Astrocyte (in vitro differentiated cells and primary cell): ENCODE data around the gene MUC4. TPM values are rescaled to one million over a fixed set of nuclear protein-coding genes. Genes with fewer than 3 reads are reported as not detected.

Experiments used
- DNase-seq: peaks from one replicate; pipeline ENCODE4 v3.0.0-alpha.2; 2010; ENCODE audit warnings: low read depth
- FAIRE-seq: peaks from 2 replicates; lab custom pipeline; 2011; peaks lifted over from hg19 to GRCh38; lab: Jason Lieb, UNC
- H2AFZ ChIP-seq: 2 replicates; pipeline ENCODE4 v1.6.0; 2012; ENCODE audit warnings: low read depth, low read length, inconsistent platforms
- H3K27ac ChIP-seq: 2 replicates; pipeline ENCODE4 v1.5.1; 2011; ENCODE audit warnings: low read depth, low read length, inconsistent platforms
- H3K27me3 ChIP-seq: 2 replicates; pipeline ENCODE4 v1.6.0; 2011; ENCODE audit warnings: low read length, inconsistent platforms; ENCODE audit not compliant: insufficient read depth
- H3K36me3 ChIP-seq: 2 replicates; pipeline ENCODE4 v1.5.1; 2011; ENCODE audit warnings: low read length, inconsistent platforms; ENCODE audit not compliant: insufficient read depth
- H3K4me1 ChIP-seq: 2 replicates; pipeline ENCODE4 v1.5.1; 2011; ENCODE audit warnings: low read length, inconsistent platforms; ENCODE audit not compliant: insufficient read depth
- H3K4me2 ChIP-seq: 2 replicates; pipeline ENCODE4 v1.6.0; 2012; ENCODE audit warnings: low read length, inconsistent platforms
- H3K4me3 ChIP-seq: 2 replicates; pipeline ENCODE4 v1.5.1; 2011; ENCODE audit warnings: low read depth, mild to moderate bottlenecking, low read length, inconsistent platforms; ENCODE audit not compliant: insufficient read depth
- H3K79me2 ChIP-seq: 2 replicates; pipeline ENCODE4 v1.6.0; 2012; ENCODE audit warnings: mild to moderate bottlenecking, low read length, inconsistent platforms; ENCODE audit not compliant: insufficient read depth
- H3K9ac ChIP-seq: 2 replicates; pipeline ENCODE4 v1.6.0; 2012; ENCODE audit warnings: mild to moderate bottlenecking, low read length, inconsistent platforms
- H3K9me3 ChIP-seq: 2 replicates; pipeline ENCODE4 v1.5.1; 2012; ENCODE audit warnings: low read depth, mild to moderate bottlenecking, low read length, inconsistent platforms; ENCODE audit not compliant: insufficient read depth
- H4K20me1 ChIP-seq: 2 replicates; pipeline ENCODE4 v1.6.0; 2012; ENCODE audit warnings: low read length, inconsistent platforms; ENCODE audit not compliant: insufficient read depth
- H3K27ac Mint-ChIP-seq: one replicate; pipeline ENCODE4 v1.8.0; 2021; ENCODE audit warnings: mild to moderate bottlenecking, mixed read lengths; ENCODE audit not compliant: unreplicated experiment
- H3K27me3 Mint-ChIP-seq: one replicate; pipeline ENCODE4 v1.8.0; 2021; ENCODE audit warnings: low read depth, mixed read lengths; ENCODE audit not compliant: unreplicated experiment
- H3K36me3 Mint-ChIP-seq: one replicate; pipeline ENCODE4 v1.8.0; 2021; ENCODE audit warnings: low read depth, mixed read lengths; ENCODE audit not compliant: unreplicated experiment
- H3K4me1 Mint-ChIP-seq: one replicate; pipeline ENCODE4 v1.8.0; 2021; ENCODE audit warnings: low read depth, mixed read lengths; ENCODE audit not compliant: unreplicated experiment
- H3K4me3 Mint-ChIP-seq: one replicate; pipeline ENCODE4 v1.8.0; 2021; ENCODE audit warnings: mild to moderate bottlenecking, moderate library complexity, mixed read lengths; ENCODE audit not compliant: unreplicated experiment
- H3K9me3 Mint-ChIP-seq: one replicate; pipeline ENCODE4 v1.8.0; 2021; ENCODE audit warnings: mild to moderate bottlenecking, mixed read lengths; ENCODE audit not compliant: unreplicated experiment
- EZH2 ChIP-seq: IDR thresholded peaks from 2 replicates; pipeline ENCODE4 v1.6.1; 2012; ENCODE audit warnings: mild to moderate bottlenecking, low read length, inconsistent platforms; ENCODE audit not compliant: insufficient read depth
- total RNA-seq: library from RNA; stranded (reverse); gene quantifications from 2 replicates; pipeline ENCODE4 v1.2.1, GENCODE V29; 2021
- TF ChIP-seq, protein P1 (sequence below): IDR thresholded peaks from 2 replicates; pipeline ENCODE4 v1.5.1; 2011; ENCODE audit warnings: low read depth, mild to moderate bottlenecking, inconsistent platforms, low read length, moderate library complexity; ENCODE audit not compliant: insufficient read depth

MUC4 gene
- total RNA-seq, 1 donor from 2014 or later, result 0.05 TPM

DNA sequence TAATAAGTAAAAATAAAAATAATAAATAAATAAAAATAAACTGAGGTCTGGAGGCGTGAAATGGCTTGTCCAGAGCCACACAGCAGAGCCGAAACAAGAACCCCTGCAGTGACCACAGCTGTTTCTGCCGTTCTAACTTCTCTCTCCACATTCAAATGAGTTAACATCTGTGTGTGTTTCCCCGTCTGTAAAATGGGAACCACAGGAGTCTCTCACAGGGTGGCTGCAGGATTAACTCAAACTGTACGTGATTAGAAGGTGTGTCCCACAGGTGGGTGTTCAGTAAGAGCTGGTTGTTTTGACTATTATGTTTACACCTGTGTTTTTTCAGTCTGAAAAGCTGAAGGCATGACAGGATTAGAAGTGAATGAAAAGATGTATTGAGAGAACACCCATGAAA lies 27.0 kb upstream of the MUC4 start:
- FAIRE-seq, result no peak
- Histone ChIP-seq H2AFZ (no peak overlapping the region), H3K4me3 (no peak overlapping the region), H3K36me3 (no peaks in the 10 kb centered on the region), H3K9me3 (no peaks in the 10 kb centered on the region), H3K4me2 (no peak overlapping the region), H3K9ac (no peak overlapping the region), H3K79me2 (no peaks in the 10 kb centered on the region), H3K27me3 (peaks cover 10% of the 10 kb centered on the region), H3K27ac (no peak overlapping the region), H3K4me1 (no peaks in the 10 kb centered on the region), H4K20me1 (no peaks in the 10 kb centered on the region)
- TF ChIP-seq, protein P1, sequence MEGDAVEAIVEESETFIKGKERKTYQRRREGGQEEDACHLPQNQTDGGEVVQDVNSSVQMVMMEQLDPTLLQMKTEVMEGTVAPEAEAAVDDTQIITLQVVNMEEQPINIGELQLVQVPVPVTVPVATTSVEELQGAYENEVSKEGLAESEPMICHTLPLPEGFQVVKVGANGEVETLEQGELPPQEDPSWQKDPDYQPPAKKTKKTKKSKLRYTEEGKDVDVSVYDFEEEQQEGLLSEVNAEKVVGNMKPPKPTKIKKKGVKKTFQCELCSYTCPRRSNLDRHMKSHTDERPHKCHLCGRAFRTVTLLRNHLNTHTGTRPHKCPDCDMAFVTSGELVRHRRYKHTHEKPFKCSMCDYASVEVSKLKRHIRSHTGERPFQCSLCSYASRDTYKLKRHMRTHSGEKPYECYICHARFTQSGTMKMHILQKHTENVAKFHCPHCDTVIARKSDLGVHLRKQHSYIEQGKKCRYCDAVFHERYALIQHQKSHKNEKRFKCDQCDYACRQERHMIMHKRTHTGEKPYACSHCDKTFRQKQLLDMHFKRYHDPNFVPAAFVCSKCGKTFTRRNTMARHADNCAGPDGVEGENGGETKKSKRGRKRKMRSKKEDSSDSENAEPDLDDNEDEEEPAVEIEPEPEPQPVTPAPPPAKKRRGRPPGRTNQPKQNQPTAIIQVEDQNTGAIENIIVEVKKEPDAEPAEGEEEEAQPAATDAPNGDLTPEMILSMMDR, result no peak
- TF ChIP-seq EZH2, result no peak
- Mint-ChIP-seq H3K27ac (no peak overlapping the region), H3K36me3 (no peaks in the 10 kb centered on the region), H3K4me3 (no peak overlapping the region), H3K9me3 (peaks cover 3% of the 10 kb centered on the region), H3K4me1 (no peaks in the 10 kb centered on the region), H3K27me3 (peaks cover 24% of the 10 kb centered on the region)
- no peak for DNase-seq

DNA sequence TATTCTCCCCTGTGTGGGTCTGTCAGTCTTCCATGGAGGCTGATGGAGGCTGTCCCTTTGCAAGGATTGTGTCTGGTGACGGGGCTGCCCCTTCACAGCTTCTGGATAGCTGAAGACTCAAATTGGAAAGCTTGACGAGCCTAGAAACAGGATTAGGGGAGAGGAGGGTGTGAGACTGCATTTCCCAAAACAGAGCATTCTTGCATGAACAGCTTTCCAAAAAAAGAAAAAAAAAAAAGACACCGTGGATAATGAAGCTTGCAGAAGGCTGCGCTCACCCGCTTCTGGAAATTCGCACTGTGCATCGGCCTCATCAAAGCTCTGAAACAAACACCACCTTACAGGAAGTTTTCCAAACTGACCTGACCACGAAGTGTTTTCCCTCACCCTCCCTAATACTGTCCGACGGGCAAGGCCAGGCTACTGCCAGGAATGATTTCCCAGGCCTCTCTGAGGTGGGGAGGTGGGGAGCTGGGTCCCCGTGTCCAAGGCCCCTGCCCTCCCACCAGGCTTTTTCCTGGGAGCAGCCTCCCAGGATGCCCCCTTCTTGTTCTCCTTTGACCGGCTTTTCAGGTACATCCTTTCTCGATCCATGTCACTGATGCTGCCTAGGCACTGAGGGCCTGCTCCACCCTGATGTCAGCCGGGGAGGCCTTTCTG lies 24.9 kb upstream of the MUC4 start:
- H3K27me3 ChIP-seq, result peaks cover 10% of the 10 kb centered on the region
- H3K79me2 ChIP-seq, result no peaks in the 10 kb centered on the region
- no peak for DNase-seq
- no peaks in the 10 kb centered on the region for H3K9me3 ChIP-seq
- no peak overlapping the region for H3K27ac Mint-ChIP-seq
- H3K9me3 Mint-ChIP-seq, result peaks cover 3% of the 10 kb centered on the region
- H3K4me2 ChIP-seq, result no peak overlapping the region
- no peaks in the 10 kb centered on the region for H4K20me1 ChIP-seq
- H2AFZ ChIP-seq, result no peak overlapping the region
- no peak for FAIRE-seq
- H3K9ac ChIP-seq, result no peak overlapping the region
- H3K4me1 ChIP-seq, result no peaks in the 10 kb centered on the region
- no peaks in the 10 kb centered on the region for H3K36me3 Mint-ChIP-seq
- no peak overlapping the region for H3K4me3 ChIP-seq
- no peaks in the 10 kb centered on the region for H3K36me3 ChIP-seq
- TF ChIP-seq EZH2, result no peak
- TF ChIP-seq, protein P1, result no peak
- H3K4me1 Mint-ChIP-seq, result no peaks in the 10 kb centered on the region
- H3K27ac ChIP-seq, result no peak overlapping the region
- H3K27me3 Mint-ChIP-seq, result peaks cover 24% of the 10 kb centered on the region
- no peak overlapping the region for H3K4me3 Mint-ChIP-seq

DNA sequence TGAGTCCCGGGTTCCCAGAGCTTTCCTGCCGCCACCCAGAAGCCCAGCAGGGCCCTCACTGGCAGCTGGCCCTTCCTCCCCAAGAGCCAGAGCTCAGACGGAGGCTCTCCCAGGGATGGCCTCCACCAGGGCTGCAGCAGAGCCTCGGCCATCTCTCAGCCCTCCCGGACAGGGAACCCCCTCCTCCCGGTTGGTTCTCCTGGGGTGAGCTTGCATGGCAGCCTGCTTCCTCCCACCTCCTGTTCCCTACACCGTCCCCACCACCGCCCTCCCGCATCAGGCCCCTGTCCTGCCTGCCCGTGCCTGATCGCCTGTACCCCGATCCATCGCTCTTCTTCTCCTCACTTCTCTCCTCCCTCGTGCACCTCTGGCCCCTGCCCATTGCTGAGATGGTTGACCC lies 24.1 kb upstream of the MUC4 start:
- H3K36me3 ChIP-seq, result no peaks in the 10 kb centered on the region
- FAIRE-seq (no peak), DNase-seq (no peak)
- H3K79me2 ChIP-seq, result no peaks in the 10 kb centered on the region
- H3K4me2 ChIP-seq, result no peak overlapping the region
- no peaks in the 10 kb centered on the region for H4K20me1 ChIP-seq
- H3K9ac ChIP-seq, result no peak overlapping the region
- no peak overlapping the region for H2AFZ ChIP-seq
- H3K27ac Mint-ChIP-seq, result no peak overlapping the region
- H3K4me1 Mint-ChIP-seq, result no peaks in the 10 kb centered on the region
- no peak overlapping the region for H3K4me3 ChIP-seq
- no peak for TF ChIP-seq EZH2
- TF ChIP-seq, protein P1, result no peak
- H3K9me3 ChIP-seq, result no peaks in the 10 kb centered on the region
- no peaks in the 10 kb centered on the region for H3K36me3 Mint-ChIP-seq
- H3K27ac ChIP-seq, result no peak overlapping the region
- H3K27me3 ChIP-seq, result peaks cover 10% of the 10 kb centered on the region
- H3K27me3 Mint-ChIP-seq, result peaks cover 24% of the 10 kb centered on the region
- peaks cover 3% of the 10 kb centered on the region for H3K9me3 Mint-ChIP-seq
- no peak overlapping the region for H3K4me3 Mint-ChIP-seq
- no peaks in the 10 kb centered on the region for H3K4me1 ChIP-seq
